Retinal pigment epithelial cell (primary cell): Measurements from ENCODE around the gene ATRAID.

ENCODE experiments used
- DNase-seq: peaks from one replicate; pipeline ENCODE4 v3.0.0-alpha.2; 2010; ENCODE audit warnings: low read depth
- H3K4me3 ChIP-seq: 2 replicates; pipeline ENCODE4 v1.5.1; 2011; ENCODE audit warnings: mild to moderate bottlenecking, low read length, control low read depth, moderate library complexity
- TF ChIP-seq, protein P1 (sequence below): conservative IDR thresholded peaks from 2 replicates; pipeline ENCODE4 v1.5.1; 2011; ENCODE audit warnings: low read depth, low read length, control low read depth, inconsistent platforms

Gene ATRAID

DNA sequence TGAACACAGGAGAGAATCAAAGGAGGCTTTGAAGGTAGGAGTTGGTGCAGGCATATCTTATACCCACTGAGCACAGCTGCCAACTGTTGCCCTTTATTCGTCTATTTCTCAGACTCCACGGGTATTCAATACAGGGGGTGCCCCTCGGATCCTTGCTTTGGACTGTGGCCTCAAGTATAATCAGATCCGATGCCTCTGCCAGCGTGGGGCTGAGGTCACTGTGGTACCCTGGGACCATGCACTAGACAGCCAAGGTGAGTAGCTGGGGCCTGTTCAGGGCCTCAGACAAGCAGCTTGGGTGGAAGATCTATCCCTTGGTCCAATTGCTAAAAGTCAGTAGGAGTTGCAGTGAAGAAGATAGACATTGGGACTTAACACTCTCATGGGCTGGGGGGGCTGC, 10.6 kb downstream of the ATRAID start:
- TF ChIP-seq, protein P1, sequence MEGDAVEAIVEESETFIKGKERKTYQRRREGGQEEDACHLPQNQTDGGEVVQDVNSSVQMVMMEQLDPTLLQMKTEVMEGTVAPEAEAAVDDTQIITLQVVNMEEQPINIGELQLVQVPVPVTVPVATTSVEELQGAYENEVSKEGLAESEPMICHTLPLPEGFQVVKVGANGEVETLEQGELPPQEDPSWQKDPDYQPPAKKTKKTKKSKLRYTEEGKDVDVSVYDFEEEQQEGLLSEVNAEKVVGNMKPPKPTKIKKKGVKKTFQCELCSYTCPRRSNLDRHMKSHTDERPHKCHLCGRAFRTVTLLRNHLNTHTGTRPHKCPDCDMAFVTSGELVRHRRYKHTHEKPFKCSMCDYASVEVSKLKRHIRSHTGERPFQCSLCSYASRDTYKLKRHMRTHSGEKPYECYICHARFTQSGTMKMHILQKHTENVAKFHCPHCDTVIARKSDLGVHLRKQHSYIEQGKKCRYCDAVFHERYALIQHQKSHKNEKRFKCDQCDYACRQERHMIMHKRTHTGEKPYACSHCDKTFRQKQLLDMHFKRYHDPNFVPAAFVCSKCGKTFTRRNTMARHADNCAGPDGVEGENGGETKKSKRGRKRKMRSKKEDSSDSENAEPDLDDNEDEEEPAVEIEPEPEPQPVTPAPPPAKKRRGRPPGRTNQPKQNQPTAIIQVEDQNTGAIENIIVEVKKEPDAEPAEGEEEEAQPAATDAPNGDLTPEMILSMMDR: no peak
- DNase-seq: no peak
- no peak overlapping the region for H3K4me3 ChIP-seq

DNA sequence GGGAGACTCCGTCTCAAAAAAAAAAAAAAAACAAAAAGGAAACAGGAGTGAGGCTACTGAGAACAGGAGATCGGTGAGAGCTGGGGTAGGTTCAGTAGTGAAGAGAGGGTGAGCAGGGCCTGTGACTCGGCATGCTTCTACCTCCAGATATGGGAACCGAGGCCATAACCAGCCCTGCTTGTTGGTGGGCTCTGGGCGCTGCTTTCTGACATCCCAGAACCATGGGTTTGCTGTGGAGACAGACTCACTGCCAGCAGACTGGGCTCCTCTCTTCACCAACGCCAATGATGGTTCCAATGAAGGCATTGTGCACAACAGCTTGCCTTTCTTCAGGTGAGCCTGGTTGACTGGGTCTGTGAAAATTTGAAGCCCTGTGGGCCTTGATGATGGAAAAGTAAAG, 11.6 kb downstream of the ATRAID start:
- DNase-seq: no peak
- H3K4me3 ChIP-seq: no peak overlapping the region
- TF ChIP-seq, protein P1: no peak

DNA sequence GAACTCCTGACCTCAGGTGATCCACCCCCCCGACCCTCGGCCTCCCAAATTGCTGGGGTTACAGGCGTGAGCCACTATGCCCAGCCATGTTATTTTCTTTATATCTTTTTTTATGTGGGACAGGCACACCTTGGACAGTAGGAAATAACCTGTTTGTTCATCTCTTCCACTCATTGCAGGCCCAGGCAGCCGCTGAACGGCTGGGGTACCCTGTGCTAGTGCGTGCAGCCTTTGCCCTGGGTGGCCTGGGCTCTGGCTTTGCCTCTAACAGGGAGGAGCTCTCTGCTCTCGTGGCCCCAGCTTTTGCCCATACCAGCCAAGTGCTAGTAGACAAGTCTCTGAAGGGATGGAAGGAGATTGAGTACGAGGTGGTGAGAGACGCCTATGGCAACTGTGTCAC, 13.7 kb downstream of the ATRAID start:
- TF ChIP-seq, protein P1: no peak
- no peak for DNase-seq
- H3K4me3 ChIP-seq: no peak overlapping the region

DNA sequence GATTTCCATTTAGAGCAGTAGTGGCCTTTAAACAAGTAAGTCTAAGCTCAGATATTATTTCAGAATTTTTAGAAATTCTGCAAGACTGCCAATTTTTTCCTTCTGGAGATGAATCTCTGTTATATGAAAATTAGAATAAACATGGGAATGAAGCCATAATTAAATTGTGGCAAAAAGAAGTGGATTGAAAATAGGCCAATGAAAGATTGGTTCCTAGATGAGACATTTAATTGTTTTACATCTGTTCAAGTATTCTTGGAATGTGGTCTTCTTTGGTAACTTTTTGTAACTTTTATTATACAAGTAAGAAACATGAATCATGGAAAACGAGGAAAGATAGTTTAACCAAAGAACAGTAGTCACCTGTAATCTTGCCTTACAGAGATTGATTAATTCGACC, 15.7 kb downstream of the ATRAID start:
- DNase-seq: no peak
- TF ChIP-seq, protein P1: no peak

DNA sequence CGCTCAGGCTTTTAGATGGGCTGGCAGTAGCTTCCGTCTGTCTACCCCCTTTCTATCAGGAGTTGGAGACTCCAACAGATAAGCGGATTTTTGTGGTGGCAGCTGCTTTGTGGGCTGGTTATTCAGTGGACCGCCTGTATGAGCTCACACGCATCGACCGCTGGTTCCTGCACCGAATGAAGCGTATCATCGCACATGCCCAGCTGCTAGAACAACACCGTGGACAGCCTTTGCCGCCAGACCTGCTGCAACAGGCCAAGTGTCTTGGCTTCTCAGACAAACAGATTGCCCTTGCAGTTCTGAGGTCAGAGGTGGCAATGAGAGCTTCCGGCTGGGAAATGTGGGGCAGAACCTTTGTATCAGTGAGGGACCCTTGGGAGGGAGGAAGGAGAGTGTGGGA, 20.1 kb downstream of the ATRAID start:
- DNase-seq: no peak
- TF ChIP-seq, protein P1: no peak
- no peak overlapping the region for H3K4me3 ChIP-seq

More for the DNA sequence above, 15.7 kb downstream of the ATRAID start:
- H3K4me3 ChIP-seq: no peak overlapping the region

DNA sequence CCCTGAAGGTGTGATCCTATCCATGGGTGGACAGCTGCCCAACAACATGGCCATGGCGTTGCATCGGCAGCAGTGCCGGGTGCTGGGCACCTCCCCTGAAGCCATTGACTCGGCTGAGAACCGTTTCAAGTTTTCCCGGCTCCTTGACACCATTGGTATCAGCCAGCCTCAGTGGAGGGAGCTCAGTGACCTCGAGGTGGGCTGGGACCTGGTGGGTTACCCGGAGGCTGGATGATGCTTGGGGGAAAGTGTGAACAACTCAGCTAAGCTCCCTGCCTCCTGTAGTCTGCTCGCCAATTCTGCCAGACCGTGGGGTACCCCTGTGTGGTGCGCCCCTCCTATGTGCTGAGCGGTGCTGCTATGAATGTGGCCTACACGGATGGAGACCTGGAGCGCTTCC, 21.5 kb downstream of the ATRAID start:
- TF ChIP-seq, protein P1: no peak
- DNase-seq: no peak
- H3K4me3 ChIP-seq: no peak overlapping the region

DNA sequence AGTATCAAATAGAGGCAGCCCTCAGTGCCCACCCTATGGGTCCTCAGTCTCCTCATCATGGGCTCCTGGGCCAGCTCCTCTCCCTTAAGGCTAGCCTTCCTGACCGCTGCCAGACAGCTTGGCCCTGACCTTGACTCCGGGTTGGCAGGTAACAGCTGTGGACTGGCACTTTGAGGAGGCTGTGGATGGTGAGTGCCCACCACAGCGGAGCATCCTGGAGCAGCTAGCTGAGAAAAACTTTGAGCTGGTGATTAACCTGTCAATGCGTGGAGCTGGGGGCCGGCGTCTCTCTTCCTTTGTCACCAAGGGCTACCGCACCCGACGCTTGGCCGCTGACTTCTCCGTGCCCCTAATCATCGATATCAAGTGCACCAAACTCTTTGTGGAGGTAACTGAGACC, 24.3 kb downstream of the ATRAID start:
- H3K4me3 ChIP-seq: no peak overlapping the region
- TF ChIP-seq, protein P1: no peak
- no peak for DNase-seq
